Measurements from ENCODE around the gene BPGM.

- TF ChIP-seq, protein P1, sequence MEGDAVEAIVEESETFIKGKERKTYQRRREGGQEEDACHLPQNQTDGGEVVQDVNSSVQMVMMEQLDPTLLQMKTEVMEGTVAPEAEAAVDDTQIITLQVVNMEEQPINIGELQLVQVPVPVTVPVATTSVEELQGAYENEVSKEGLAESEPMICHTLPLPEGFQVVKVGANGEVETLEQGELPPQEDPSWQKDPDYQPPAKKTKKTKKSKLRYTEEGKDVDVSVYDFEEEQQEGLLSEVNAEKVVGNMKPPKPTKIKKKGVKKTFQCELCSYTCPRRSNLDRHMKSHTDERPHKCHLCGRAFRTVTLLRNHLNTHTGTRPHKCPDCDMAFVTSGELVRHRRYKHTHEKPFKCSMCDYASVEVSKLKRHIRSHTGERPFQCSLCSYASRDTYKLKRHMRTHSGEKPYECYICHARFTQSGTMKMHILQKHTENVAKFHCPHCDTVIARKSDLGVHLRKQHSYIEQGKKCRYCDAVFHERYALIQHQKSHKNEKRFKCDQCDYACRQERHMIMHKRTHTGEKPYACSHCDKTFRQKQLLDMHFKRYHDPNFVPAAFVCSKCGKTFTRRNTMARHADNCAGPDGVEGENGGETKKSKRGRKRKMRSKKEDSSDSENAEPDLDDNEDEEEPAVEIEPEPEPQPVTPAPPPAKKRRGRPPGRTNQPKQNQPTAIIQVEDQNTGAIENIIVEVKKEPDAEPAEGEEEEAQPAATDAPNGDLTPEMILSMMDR (IDR thresholded peaks at IDR 0.05) = no peak
- no peak for TF ChIP-seq EZH2 (IDR thresholded peaks at IDR 0.05; ENCODE audit: borderline replicate concordance, insufficient read depth, low read depth, low read length, poor library complexity, severe bottlenecking)
Measured at GRCh38 chr7:134692344-134692705, 45.7 kb downstream of the BPGM start.
